ENCODE measurements around the gene COPZ1. TPM values are rescaled to one million over a fixed set of nuclear protein-coding genes. Genes with fewer than 3 reads are reported as not detected.

Gene COPZ1
- total and polyA plus RNA-seq, 9 of the 15 experiments (the other 6 are each of a cell fraction or from before 2014, with no cell fraction given) = 137 to 487 (median 233) TPM

GRCh38 chr12:54364413-54364812 is 39.5 kb downstream of the COPZ1 start, which contains the start of gene GPR84 (continued):
- no peak for TF ChIP-seq ZNF407 (IDR thresholded peaks at IDR 0.05; ENCODE audit: low read depth)
- no peak for TF ChIP-seq ADNP (tag; IDR thresholded peaks at IDR 0.05)
- TF ChIP-seq FOXJ3 (CRISPR knock-in tag; IDR thresholded peaks at IDR 0.05) = no peak
